Kidney (tissue), 14 donors: ENCODE results near the gene SIRT4. TPM values are rescaled to one million over a fixed set of nuclear protein-coding genes. Genes with fewer than 3 reads are reported as not detected.
"Not testable (repeated sequence)": the region's sequence is repeated elsewhere in the genome, so short reads cannot be mapped to it uniquely, and the experiment has no call there.

Source experiments
- DNase-seq, 5 donors: peaks; one replicate each; pipeline ENCODE4 v3.0.0-alpha.2; 2013 to 2020
- FAIRE-seq: peaks from 2 replicates; lab custom pipeline; 2012; peaks lifted over from hg19 to GRCh38; lab: Jason Lieb, UNC
- H3K27ac ChIP-seq, 2 donors: one replicate each; pipeline ENCODE4 v1.7.0; 2013; ENCODE audit warnings: low read depth in 2 of 2, low read length in 2 of 2, inconsistent platforms in 1 of 2
- H3K27me3 ChIP-seq: one replicate; pipeline ENCODE4 v1.7.1; 2013; ENCODE audit warnings: low read length, inconsistent platforms; ENCODE audit not compliant: control insufficient read depth, insufficient read depth
- H3K36me3 ChIP-seq, 3 donors: one replicate each; pipeline versions ENCODE4 v1.7.0 to v1.7.1; 2013; ENCODE audit warnings: low read length in 3 of 3, control low read depth in 1 of 3, inconsistent platforms in 1 of 3; ENCODE audit not compliant: insufficient read depth in 3 of 3, control insufficient read depth in 2 of 3
- H3K4me1 ChIP-seq, 3 donors: one replicate each; pipeline versions ENCODE4 v1.7.0 to v1.7.1; 2013; ENCODE audit warnings: low read length in 3 of 3, inconsistent platforms in 1 of 3, low read depth in 1 of 3; ENCODE audit not compliant: control insufficient read depth in 2 of 3, insufficient read depth in 2 of 3
- H3K4me3 ChIP-seq, 3 donors: one replicate each; pipeline versions ENCODE4 v1.7.0 to v1.8.1; 2013; ENCODE audit warnings: low read length in 3 of 3, control low read depth in 1 of 3, inconsistent platforms in 1 of 3
- H3K9ac ChIP-seq, 3 donors: one replicate each; pipeline versions ENCODE4 v1.7.0 to v1.7.1; 2013; ENCODE audit warnings: low read length in 3 of 3, control low read depth in 1 of 3, inconsistent platforms in 1 of 3
- H3K9me3 ChIP-seq, 3 donors: one replicate each; pipeline versions ENCODE4 v1.7.0 to v1.7.1; 2013; ENCODE audit warnings: low read length in 3 of 3, control low read depth in 1 of 3, inconsistent platforms in 1 of 3; ENCODE audit not compliant: control insufficient read depth in 2 of 3, insufficient read depth in 1 of 3
- intact Hi-C: fragments of 100-400 bp; cut with DNase I; formaldehyde crosslinking; loops from one replicate; pipeline ENCODE4 v1.11.1; 2022
- polyA plus RNA-seq: library from polyadenylated mRNA; stranded (reverse); fragments of 350-450 nt; fragmentation: Illumina TruSeq; extraction: RNeasy Lipid Tissue Mini Kit (QIAGEN cat#74804); gene quantifications from one replicate; pipeline ENCODE4 v1.2.3, GENCODE V29; 2014; ENCODE audit warnings: low read depth, low replicate concordance; ENCODE audit not compliant: insufficient read depth
- total RNA-seq: library from RNA; stranded (reverse); fragmentation: NEBNext Ultra II Directional; extraction: Animal tissue kit (Norgen Biotek cat#: 25700); gene quantifications from one replicate; pipeline ENCODE4 v1.2.1, GENCODE V29; 2021
- TF ChIP-seq, protein P1 (sequence below): IDR thresholded peaks from 3 replicates; pipeline ENCODE4 v1.5.1; 2012; ENCODE audit warnings: mild to moderate bottlenecking, moderate library complexity, borderline replicate concordance; ENCODE audit not compliant: insufficient read depth; ENCODE audit errors: extremely low read depth
- donor health status: control.
- donor health status: control.
- donor health status: control.
- donor health status: control.
- donor health status: control.
- donor health status: DM: yes; HTN: yes; CAD: no.
- donor health status: Normal renal cell carcinoma (clear cell type).

The SIRT4 gene
- total and polyA plus RNA-seq, 2 donors from 2014 or later, result 1.5 to 8.1 TPM

DNA sequence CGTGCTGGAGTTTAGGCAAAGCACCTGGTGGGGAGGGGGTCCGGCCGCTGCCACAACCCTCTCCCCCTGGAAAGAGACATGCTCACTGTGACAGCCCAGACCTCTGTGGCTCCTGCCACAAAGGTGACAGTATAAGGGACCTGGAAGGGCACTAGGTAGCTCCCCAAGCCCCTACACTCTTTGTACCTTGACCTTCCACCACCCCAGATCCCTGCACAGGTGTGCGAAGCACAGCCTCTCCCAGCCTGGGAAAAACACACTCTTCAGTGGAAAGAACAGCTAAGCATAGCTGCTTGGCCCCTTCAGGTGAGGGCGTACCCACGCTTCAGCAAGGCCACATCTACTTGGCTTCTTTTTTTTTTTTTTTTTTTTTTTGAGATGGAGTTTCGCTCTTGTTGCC is 30.4 kb downstream of the SIRT4 start:
- no peaks in the 10 kb centered on the region for H3K4me1 ChIP-seq
- no peaks in the 10 kb centered on the region for H3K36me3 ChIP-seq
- H3K4me3 ChIP-seq, result no peak overlapping the region
- no peak overlapping the region for H3K27ac ChIP-seq
- TF ChIP-seq, protein P1, sequence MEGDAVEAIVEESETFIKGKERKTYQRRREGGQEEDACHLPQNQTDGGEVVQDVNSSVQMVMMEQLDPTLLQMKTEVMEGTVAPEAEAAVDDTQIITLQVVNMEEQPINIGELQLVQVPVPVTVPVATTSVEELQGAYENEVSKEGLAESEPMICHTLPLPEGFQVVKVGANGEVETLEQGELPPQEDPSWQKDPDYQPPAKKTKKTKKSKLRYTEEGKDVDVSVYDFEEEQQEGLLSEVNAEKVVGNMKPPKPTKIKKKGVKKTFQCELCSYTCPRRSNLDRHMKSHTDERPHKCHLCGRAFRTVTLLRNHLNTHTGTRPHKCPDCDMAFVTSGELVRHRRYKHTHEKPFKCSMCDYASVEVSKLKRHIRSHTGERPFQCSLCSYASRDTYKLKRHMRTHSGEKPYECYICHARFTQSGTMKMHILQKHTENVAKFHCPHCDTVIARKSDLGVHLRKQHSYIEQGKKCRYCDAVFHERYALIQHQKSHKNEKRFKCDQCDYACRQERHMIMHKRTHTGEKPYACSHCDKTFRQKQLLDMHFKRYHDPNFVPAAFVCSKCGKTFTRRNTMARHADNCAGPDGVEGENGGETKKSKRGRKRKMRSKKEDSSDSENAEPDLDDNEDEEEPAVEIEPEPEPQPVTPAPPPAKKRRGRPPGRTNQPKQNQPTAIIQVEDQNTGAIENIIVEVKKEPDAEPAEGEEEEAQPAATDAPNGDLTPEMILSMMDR, result no peak
- no peak overlapping the region for H3K9ac ChIP-seq
- DNase-seq, result no peak
- FAIRE-seq, result no peak
- H3K27me3 ChIP-seq, result no peaks in the 10 kb centered on the region
- no peaks in the 10 kb centered on the region for H3K9me3 ChIP-seq
- intact Hi-C loops, result no loop called here

DNA sequence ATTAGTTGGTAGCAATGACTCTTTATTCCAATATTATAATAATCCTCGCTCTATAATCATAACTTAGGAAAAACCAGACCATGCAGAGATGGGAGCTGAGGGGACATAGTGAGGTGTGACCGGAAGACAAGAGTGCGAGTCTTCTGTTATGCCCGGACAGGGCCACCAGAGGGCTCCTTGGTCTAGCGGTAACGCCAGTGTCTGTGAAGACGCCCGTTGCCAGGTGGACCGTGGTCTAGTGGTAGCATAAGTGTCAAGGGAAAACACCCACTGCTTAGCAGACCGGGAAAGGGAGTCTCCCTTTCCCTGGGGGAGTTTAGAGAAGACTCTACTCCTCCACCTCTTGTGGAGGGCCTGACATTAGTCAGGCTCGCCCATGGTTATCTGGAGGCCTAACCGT is 33.3 kb downstream of the SIRT4 start:
- H3K4me3 ChIP-seq, H3K4me1 ChIP-seq, H3K27ac ChIP-seq, H3K36me3 ChIP-seq, intact Hi-C loops, H3K27me3 ChIP-seq, H3K9me3 ChIP-seq, H3K9ac ChIP-seq: not testable (repeated sequence)
- TF ChIP-seq, protein P1, result peak; percentile 63
- DNase-seq, result peak; percentile 82 to 87 (median 85)
- peak; percentile 53 for FAIRE-seq

DNA sequence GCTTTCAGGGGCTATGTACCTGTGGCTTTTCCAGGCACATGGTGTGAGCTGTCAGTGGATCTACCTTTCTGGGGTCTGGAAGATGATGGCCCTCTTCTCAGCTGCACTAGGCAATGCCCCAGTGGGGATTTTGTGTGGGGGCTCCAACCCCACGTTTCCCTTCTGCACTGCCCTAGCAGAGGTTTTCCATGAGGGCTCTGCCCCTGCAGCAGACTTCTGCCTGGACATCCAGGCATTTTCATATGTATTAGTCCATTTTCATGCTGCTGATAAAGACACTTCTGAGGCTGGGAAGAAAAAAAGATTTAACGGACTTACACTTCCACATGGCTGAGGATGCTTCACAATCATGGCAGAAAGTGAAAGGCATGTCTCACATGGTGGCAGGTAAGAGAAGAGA is 34.3 kb downstream of the SIRT4 start:
- intact Hi-C loops, H3K9ac ChIP-seq: not testable (repeated sequence)

DNA sequence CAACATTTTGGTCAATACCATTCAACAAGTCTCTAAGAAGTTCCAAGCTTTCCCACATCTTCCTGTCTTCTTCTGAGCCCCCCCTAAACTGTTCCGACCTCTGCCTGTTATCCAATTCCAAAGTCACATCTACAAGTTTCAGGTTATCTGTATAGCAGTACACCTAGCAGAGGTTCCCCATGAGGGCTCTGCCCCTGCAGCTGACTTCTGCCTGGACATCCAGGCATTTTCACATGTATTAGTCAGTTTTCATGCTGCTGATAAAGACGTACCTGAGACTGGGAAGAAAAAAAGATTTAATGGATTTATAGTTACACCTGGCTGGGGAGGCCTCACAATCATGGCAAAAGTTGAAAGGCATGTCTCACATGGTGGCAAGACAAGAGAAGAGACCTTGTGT is 35.6 kb downstream of the SIRT4 start:
- FAIRE-seq (no peak), DNase-seq (no peak)
- Histone ChIP-seq H3K9ac (no peak overlapping the region), H3K4me3 (no peak overlapping the region), H3K27ac (no peak overlapping the region), H3K36me3 (no peaks in the 10 kb centered on the region), H3K27me3 (no peaks in the 10 kb centered on the region), H3K9me3 (no peaks in the 10 kb centered on the region), H3K4me1 (no peaks in the 10 kb centered on the region)
- intact Hi-C loops, result no loop called here
- TF ChIP-seq, protein P1, result no peak

More for the DNA sequence above, 34.3 kb downstream of the SIRT4 start:
- FAIRE-seq, H3K4me1 ChIP-seq, H3K27ac ChIP-seq, H3K27me3 ChIP-seq, H3K36me3 ChIP-seq, H3K9me3 ChIP-seq, H3K4me3 ChIP-seq, DNase-seq: not testable (repeated sequence)
